ENCODE data around the gene SRRM4.

SRRM4 gene, protein sequence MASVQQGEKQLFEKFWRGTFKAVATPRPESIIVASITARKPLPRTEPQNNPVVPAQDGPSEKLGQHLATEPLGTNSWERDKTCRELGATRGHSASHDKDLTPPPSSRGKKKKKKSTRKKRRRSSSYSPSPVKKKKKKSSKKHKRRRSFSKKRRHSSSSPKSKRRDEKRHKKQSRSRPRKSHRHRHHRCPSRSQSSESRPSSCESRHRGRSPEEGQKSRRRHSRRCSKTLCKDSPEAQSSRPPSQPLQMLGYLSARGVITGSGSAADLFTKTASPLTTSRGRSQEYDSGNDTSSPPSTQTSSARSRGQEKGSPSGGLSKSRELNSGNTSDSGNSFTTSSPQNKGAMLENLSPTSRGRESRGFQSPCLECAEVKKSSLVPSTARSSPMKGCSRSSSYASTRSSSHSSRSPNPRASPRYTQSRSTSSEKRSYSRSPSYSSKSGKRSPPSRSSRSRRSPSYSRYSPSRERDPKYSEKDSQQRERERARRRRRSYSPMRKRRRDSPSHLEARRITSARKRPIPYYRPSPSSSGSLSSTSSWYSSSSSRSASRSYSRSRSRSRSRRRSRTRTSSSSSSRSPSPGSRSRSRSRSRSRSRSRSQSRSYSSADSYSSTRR

DNA sequence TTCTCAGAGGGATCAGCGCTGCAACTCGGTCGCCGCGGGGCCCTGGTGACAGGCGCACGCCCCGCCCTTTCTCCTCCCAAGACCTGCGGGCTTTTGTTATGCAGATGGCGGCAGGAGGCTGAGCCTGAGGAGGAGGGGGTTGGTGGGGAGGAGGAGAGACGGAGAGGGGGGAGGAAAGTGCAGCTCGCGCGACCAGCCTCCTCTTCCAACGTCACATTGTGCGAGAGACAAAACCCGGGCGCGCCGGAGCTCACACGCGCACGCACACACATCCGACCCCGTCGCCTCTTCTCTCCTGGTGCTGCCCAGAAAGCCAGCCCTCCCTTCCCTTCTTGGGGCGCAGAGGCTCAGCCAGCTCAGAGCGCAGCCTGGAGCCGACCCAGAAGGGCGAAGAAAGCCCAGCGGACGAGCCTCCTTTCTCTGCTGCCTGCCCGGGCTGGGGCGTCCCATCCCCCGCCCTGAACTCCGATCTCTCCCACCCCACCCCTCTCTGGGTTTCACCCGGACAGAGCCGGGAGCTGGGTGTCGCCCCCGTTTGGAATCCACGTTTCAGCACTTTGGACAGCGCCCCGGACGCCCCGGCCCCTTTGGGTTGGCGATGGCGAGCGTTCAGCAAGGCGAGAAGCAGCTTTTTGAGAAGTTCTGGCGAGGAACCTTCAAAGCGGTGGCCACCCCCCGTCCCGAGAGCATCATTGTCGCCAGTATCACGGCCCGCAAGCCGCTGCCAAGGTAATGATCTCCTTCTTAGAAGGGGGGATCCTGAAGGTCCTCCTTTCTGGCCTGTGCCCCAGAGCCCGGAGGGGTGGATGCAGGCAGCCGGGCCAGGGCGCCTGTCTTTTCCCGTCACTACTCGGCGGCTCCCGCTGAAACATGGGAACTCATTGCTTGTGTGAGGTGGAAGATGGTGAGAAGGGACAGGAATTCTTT is at the start of gene SRRM4:
TSS of gene SRRM4 (plus strand) at position 257 of the 927 bp plus-strand sequence. CDS start at position 599, 342 bp downstream.
- TF ChIP-seq, protein P1, sequence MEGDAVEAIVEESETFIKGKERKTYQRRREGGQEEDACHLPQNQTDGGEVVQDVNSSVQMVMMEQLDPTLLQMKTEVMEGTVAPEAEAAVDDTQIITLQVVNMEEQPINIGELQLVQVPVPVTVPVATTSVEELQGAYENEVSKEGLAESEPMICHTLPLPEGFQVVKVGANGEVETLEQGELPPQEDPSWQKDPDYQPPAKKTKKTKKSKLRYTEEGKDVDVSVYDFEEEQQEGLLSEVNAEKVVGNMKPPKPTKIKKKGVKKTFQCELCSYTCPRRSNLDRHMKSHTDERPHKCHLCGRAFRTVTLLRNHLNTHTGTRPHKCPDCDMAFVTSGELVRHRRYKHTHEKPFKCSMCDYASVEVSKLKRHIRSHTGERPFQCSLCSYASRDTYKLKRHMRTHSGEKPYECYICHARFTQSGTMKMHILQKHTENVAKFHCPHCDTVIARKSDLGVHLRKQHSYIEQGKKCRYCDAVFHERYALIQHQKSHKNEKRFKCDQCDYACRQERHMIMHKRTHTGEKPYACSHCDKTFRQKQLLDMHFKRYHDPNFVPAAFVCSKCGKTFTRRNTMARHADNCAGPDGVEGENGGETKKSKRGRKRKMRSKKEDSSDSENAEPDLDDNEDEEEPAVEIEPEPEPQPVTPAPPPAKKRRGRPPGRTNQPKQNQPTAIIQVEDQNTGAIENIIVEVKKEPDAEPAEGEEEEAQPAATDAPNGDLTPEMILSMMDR (IDR thresholded peaks at IDR 0.05; ENCODE audit: borderline replicate concordance, insufficient read depth, low read depth, low read length): no peak

DNA sequence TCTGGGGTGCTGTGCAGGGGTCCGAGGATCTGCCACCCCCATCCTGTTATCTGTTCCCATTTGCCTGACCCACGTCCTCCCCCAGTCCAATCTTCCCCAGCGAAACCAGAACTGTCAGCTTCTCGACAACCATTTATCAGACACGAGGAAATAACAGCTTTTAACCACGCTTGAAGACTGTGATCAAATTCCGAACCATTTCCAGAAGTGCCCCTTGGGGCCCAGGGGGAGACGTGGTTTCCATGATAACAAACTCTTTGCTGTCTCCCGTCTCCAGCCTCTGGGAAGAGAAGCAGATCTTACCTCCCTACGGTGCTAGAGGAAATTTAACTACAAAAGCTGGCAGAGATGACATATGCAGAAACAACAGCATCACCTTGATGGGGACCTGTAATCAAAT is 35.1 kb upstream of the SRRM4 start:
- no peak overlapping the region for H3K4me3 ChIP-seq (ENCODE audit: low read depth, low read length)
- TF ChIP-seq, protein P1 (IDR thresholded peaks at IDR 0.05; ENCODE audit: borderline replicate concordance, insufficient read depth, low read depth, low read length): no peak

More for the DNA sequence above, at the start of gene SRRM4:
- H3K4me3 ChIP-seq (ENCODE audit: low read depth, low read length): no peak within 1 kb of the TSS

DNA sequence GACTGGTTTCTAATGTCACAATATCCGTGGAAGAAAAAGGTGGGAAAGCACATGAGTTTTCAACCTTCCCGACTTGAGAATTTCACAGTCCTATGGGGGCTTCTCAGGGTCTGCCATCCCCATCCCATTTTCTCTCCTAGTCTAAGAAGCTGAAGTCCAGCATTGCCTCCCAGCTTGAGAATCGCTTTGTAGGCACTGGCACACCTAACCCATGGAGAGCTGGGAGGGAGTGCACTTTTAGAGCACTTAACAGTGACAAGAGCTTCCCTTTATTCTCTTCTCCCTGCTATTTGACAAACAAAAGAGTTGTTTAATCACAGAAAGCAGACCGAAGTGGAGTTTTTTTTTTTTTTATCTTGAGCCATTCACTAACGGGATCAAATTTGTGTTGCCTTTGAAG is 22.8 kb upstream of the SRRM4 start:
- TF ChIP-seq, protein P1 (IDR thresholded peaks at IDR 0.05; ENCODE audit: borderline replicate concordance, insufficient read depth, low read depth, low read length): no peak
- H3K4me3 ChIP-seq (ENCODE audit: low read depth, low read length): no peak overlapping the region

DNA sequence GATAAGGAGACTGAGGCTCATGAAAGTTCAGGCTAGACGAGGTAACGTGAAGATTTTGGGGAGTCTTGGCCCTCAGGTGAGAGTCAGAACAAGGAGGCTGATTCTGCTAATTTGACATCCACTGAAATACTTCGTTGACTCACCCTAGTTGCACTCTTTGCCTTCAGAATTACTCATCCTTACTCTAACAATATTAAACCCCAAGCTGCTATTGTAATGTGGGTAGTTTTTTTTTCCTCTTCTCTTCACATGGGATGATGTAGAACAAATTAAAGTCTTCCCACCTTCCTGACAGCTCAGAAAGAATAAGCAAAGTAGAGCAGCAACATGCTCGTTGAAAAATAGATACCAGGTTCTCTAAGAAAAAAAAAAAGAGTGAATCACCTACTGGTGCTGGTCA is 22.0 kb upstream of the SRRM4 start:
- TF ChIP-seq, protein P1 (IDR thresholded peaks at IDR 0.05; ENCODE audit: borderline replicate concordance, insufficient read depth, low read depth, low read length): no peak
- H3K4me3 ChIP-seq (ENCODE audit: low read depth, low read length): no peak overlapping the region

DNA sequence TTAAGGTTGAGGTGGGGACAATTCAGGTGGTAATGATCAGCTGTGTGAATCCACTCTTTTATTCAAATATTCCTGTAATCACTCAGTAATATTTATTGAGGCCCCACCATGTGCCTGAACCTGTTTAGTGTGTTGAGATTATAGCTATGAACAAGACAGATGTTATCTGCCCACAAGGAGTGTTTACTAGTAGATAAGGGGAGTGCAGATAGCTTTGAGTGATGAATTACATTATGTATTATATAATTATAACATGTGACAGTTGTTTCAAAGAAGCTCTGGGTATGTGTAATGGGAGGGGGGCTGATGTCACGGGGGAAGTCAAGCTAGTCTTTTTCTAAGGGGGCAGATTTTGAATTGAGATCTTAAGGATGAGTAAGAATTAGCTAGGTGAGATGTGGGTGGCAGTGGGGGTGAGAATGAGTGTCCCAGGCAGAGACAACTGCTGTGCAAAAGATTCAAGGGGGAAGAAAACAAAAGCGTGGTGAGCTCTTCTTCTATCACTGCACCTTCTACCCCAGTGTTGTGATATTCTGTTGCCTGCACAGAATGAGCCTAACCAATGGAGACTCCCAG is 21.3 kb upstream of the SRRM4 start:
- TF ChIP-seq, protein P1 (IDR thresholded peaks at IDR 0.05; ENCODE audit: borderline replicate concordance, insufficient read depth, low read depth, low read length): no peak
- H3K4me3 ChIP-seq (ENCODE audit: low read depth, low read length): no peak overlapping the region

DNA sequence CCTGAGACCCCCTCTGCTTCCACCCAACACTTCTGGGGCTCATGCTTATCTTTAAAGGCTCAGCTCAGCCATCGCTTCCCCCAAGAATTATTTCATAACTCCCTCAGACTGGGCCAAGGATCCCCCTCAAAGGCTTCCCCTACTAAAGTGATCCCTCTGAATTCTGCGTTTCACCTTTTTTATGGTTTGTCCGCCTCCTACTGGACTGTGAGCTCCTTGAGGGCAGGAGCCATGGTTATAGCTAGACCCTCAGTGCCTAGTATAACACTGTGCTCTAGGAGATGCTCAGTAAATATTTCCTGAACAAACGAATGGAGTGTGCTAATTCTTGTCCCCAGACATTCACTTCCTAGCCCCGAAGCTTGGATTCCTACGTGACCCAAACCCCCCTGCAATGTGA is 20.5 kb upstream of the SRRM4 start:
- no peak overlapping the region for H3K4me3 ChIP-seq (ENCODE audit: low read depth, low read length)
- TF ChIP-seq, protein P1 (IDR thresholded peaks at IDR 0.05; ENCODE audit: borderline replicate concordance, insufficient read depth, low read depth, low read length): no peak
